HepG2 (cell line): ENCODE results near the gene THAP3. TPM values are rescaled to one million over a fixed set of nuclear protein-coding genes. Genes with fewer than 3 reads are reported as not detected.

ENCODE experiments used
- EP300 ChIP-seq, 3 experiments: sonication (generic) in 1 of 3; formaldehyde crosslinking in 1 of 3; IDR thresholded peaks; 2 replicates each; pipeline versions ENCODE4 v1.5.1 to v1.6.1; 2011 to 2020; ENCODE audit warnings: low read depth in 2 of 3, low read length in 2 of 3, borderline replicate concordance in 1 of 3, improper control_type of control experiment in 1 of 3, mild to moderate bottlenecking in 1 of 3, missing genetic modification reagents in 1 of 3, moderate library complexity in 1 of 3
- GATAD1 ChIP-seq: IDR thresholded peaks from 2 replicates; pipeline ENCODE4 v1.6.1; 2016; ENCODE audit warnings: missing genetic modification reagents, missing compliant biosample characterization
- HHEX ChIP-seq: IDR thresholded peaks from 2 replicates; pipeline ENCODE4 v1.6.1; 2016; ENCODE audit warnings: control low read depth
- KMT2A ChIP-seq: sonication (generic); formaldehyde crosslinking; IDR thresholded peaks from 2 replicates; pipeline ENCODE4 v1.4.0; 2020; ENCODE audit warnings: missing genetic modification reagents
- MAZ ChIP-seq, 2 experiments: sonication (generic) in 1 of 2; formaldehyde crosslinking in 1 of 2; IDR thresholded peaks; 2 replicates each; pipeline versions ENCODE4 v1.5.0 to v1.6.1; 2012 to 2020; ENCODE audit warnings: low read depth in 2 of 2, mild to moderate bottlenecking in 2 of 2, borderline replicate concordance in 1 of 2, improper control_type of control experiment in 1 of 2, low read length in 1 of 2, missing genetic modification reagents in 1 of 2, moderate library complexity in 1 of 2
- NFYC ChIP-seq: IDR thresholded peaks from 2 replicates; pipeline ENCODE4 v1.6.1; 2016; ENCODE audit warnings: missing genetic modification reagents, missing compliant biosample characterization
- PHF5A ChIP-seq: IDR thresholded peaks from one replicate; pipeline ENCODE4 v1.6.1; 2018; ENCODE audit warnings: low read depth, missing genetic modification reagents; ENCODE audit not compliant: unreplicated experiment
- REXO4 ChIP-seq: sonication (generic); formaldehyde crosslinking; IDR thresholded peaks from 2 replicates; pipeline ENCODE4 v1.8.0; 2022; ENCODE audit warnings: missing genetic modification reagents, mild to moderate bottlenecking, borderline replicate concordance
- STAT5B ChIP-seq: sonication (generic); formaldehyde crosslinking; IDR thresholded peaks from 2 replicates; pipeline ENCODE4 v1.4.0; 2020; ENCODE audit warnings: missing genetic modification reagents
- TAF1 ChIP-seq: sonication (generic); formaldehyde crosslinking; IDR thresholded peaks from 2 replicates; pipeline ENCODE4 v1.4.0; 2020; ENCODE audit warnings: missing genetic modification reagents
- TCF7L2 ChIP-seq: IDR thresholded peaks from 2 replicates; pipeline ENCODE4 v1.6.1; 2011; ENCODE audit warnings: mild to moderate bottlenecking, low read depth, low read length, moderate library complexity
- TEAD3 ChIP-seq: optimal IDR thresholded peaks from 2 replicates; pipeline ENCODE3; 2016; ENCODE audit warnings: borderline replicate concordance
- TFDP2 ChIP-seq: sonication (generic); formaldehyde crosslinking; IDR thresholded peaks from 2 replicates; pipeline ENCODE4 v1.4.0; 2020; ENCODE audit warnings: missing genetic modification reagents
- XRCC5 ChIP-seq: fragments of 200-400 bp; formaldehyde crosslinking; optimal IDR thresholded peaks from 2 replicates; pipeline ENCODE3; 2017; ENCODE audit warnings: mild to moderate bottlenecking, low read length
- ZC3H13 ChIP-seq: sonication (generic); formaldehyde crosslinking; IDR thresholded peaks from 2 replicates; pipeline ENCODE4 v1.8.1; 2023; ENCODE audit warnings: mild to moderate bottlenecking, missing genetic modification reagents, moderate library complexity
- ZFP1 ChIP-seq: IDR thresholded peaks from 2 replicates; pipeline ENCODE4 v1.6.1; 2016
- ZNF234 ChIP-seq: sonication (generic); formaldehyde crosslinking; conservative IDR thresholded peaks from 2 replicates; pipeline ENCODE4 v1.5.1; 2020; ENCODE audit warnings: mild to moderate bottlenecking, missing genetic modification reagents
- ZNF274 ChIP-seq: sonication (generic); formaldehyde crosslinking; IDR thresholded peaks from 2 replicates; pipeline ENCODE4 v1.5.1; 2020; ENCODE audit warnings: mild to moderate bottlenecking, missing genetic modification reagents
- ZNF275 ChIP-seq: sonication (generic); formaldehyde crosslinking; IDR thresholded peaks from 2 replicates; pipeline ENCODE4 v1.8.0; 2022; ENCODE audit warnings: missing genetic modification reagents, mild to moderate bottlenecking, inconsistent platforms, borderline replicate concordance
- ZNF446 ChIP-seq: sonication (generic); formaldehyde crosslinking; IDR thresholded peaks from 2 replicates; pipeline ENCODE4 v1.5.0; 2020; ENCODE audit warnings: mild to moderate bottlenecking, missing genetic modification reagents
- ZNF512B ChIP-seq: sonication (generic); formaldehyde crosslinking; IDR thresholded peaks from 2 replicates; pipeline ENCODE4 v1.5.1; 2020; ENCODE audit warnings: missing genetic modification reagents, mild to moderate bottlenecking, borderline replicate concordance
- ZNF749 ChIP-seq: sonication (generic); formaldehyde crosslinking; IDR thresholded peaks from 2 replicates; pipeline ENCODE4 v1.8.0; 2022; ENCODE audit warnings: mild to moderate bottlenecking, missing genetic modification reagents, moderate library complexity, borderline replicate concordance
- polyA plus RNA-seq, 8 experiments: library from polyadenylated mRNA; depleted of rRNA in 3 of 8; stranded (reverse) in 7 of 8; unstranded in 1 of 8; fragments of >200 nt; fragmentation: Illumina TruSeq in 4 of 8; extraction: Trizol in 4 of 8; gene quantifications; 2 replicates each; pipeline versions ENCODE4 v1.2.1 to v1.2.3, GENCODE V29; 2011 to 2016; ENCODE audit warnings: low read depth in 4 of 8, missing spikeins in 1 of 8, mixed read lengths in 1 of 8; ENCODE audit not compliant: insufficient read depth in 1 of 8
- total RNA-seq, 5 experiments: library from RNA; depleted of rRNA; stranded (reverse); fragments of >200 nt; fragmentation: Illumina TruSeq; extraction: Trizol; gene quantifications; 2 replicates each; pipeline ENCODE4 v1.2.3, GENCODE V29; 2016; ENCODE audit warnings: low read depth in 1 of 5
- TF ChIP-seq, protein P1 (sequence below): sonication (generic); formaldehyde crosslinking; IDR thresholded peaks from 2 replicates; pipeline ENCODE4 v1.4.0; 2020; ENCODE audit warnings: missing genetic modification reagents

THAP3 gene
- total and polyA plus RNA-seq, 2 of the 13 experiments (the other 11 are each of a cell fraction or from before 2014, with no cell fraction given): 10.3 to 14.9 TPM

GRCh38 chr1:6603915-6604558 is 20.6 kb upstream of the THAP3 start (continued):
- TF ChIP-seq TFDP2 (CRISPR knock-in tag): peak; percentile 58
- no peak for TF ChIP-seq MAZ (IDR thresholded peaks at IDR 0.05; ENCODE audit: borderline replicate concordance, low read depth, low read length)
- 0 out of 2 replicates have a peak, but pooled peaks have one; percentile 30 for TF ChIP-seq MAZ (CRISPR knock-in tag; IDR thresholded peaks at IDR 0.05; ENCODE audit: low read depth)
- no peak for TF ChIP-seq ZFP1 (CRISPR knock-in tag)
- peak; percentile 96 for TF ChIP-seq TEAD3
- TF ChIP-seq KMT2A: no peak
- TF ChIP-seq HHEX (CRISPR knock-in tag): no peak
- no peak for TF ChIP-seq REXO4
- TF ChIP-seq ZNF512B (CRISPR knock-in tag): no peak
- TF ChIP-seq ZNF446 (CRISPR knock-in tag): no peak
- no peak for TF ChIP-seq TCF7L2
- TF ChIP-seq, protein P1, sequence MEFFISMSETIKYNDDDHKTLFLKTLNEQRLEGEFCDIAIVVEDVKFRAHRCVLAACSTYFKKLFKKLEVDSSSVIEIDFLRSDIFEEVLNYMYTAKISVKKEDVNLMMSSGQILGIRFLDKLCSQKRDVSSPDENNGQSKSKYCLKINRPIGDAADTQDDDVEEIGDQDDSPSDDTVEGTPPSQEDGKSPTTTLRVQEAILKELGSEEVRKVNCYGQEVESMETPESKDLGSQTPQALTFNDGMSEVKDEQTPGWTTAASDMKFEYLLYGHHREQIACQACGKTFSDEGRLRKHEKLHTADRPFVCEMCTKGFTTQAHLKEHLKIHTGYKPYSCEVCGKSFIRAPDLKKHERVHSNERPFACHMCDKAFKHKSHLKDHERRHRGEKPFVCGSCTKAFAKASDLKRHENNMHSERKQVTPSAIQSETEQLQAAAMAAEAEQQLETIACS: no peak
- TF ChIP-seq ZNF274 (CRISPR knock-in tag): no peak
- peak; percentile 67 for TF ChIP-seq GATAD1 (CRISPR knock-in tag)
- TF ChIP-seq STAT5B: 0 out of 2 replicates have a peak, but pooled peaks have one; percentile 36
- no peak for TF ChIP-seq ZNF749 (CRISPR knock-in tag)
- no peak for TF ChIP-seq XRCC5
- peak in 1 of 2 experiments; percentile 53; a peak in 2 of 4 replicates for TF ChIP-seq EP300 (IDR thresholded peaks at IDR 0.05; ENCODE audit: low read depth in 2 of 2, low read length in 2 of 2)
- peak; percentile 29; the same call in 1 of the 2 replicates for TF ChIP-seq EP300 (CRISPR knock-in tag; IDR thresholded peaks at IDR 0.05; ENCODE audit: borderline replicate concordance)
- TF ChIP-seq ZNF275: no peak; the same call in 1 of the 2 replicates
- TF ChIP-seq ZC3H13: 0 out of 2 replicates have a peak, but pooled peaks have one; percentile 50
- peak; percentile 68 for TF ChIP-seq TAF1 (CRISPR knock-in tag)
- peak; percentile 46 for TF ChIP-seq NFYC (CRISPR knock-in tag)
- peak; percentile 83 for TF ChIP-seq PHF5A
- TF ChIP-seq ZNF234 (CRISPR knock-in tag): no peak
